H1 (cell line): ENCODE measurements around the gene FRMD6. TPM values are rescaled to one million over a fixed set of nuclear protein-coding genes. Genes with fewer than 3 reads are reported as not detected.

Experiments
- CTCF ChIA-PET: fragments of 300-600 bp; sonication (Branson Sonifier 250); formaldehyde crosslinking; loops from one replicate; lab custom pipeline; 2021; ENCODE audit not compliant: partially characterized antibody; lab: Charles Lee
- POLR2A ChIA-PET: fragments of 300-600 bp; sonication (Branson Sonifier 250); formaldehyde crosslinking; loops from one replicate; lab custom pipeline; 2021; ENCODE audit warnings: inconsistent platforms; ENCODE audit not compliant: partially characterized antibody; lab: Charles Lee
- DNase-seq, 2 experiments: peaks; one replicate each; pipeline versions ENCODE4 v3.0.0 to v3.0.0-alpha.2; 2010 to 2022; ENCODE audit warnings: low spot score in 2 of 2, low read depth in 1 of 2, mixed read lengths in 1 of 2
- FAIRE-seq: peaks from 2 replicates; lab custom pipeline; 2011; peaks lifted over from hg19 to GRCh38; lab: Jason Lieb, UNC
- H2AFZ ChIP-seq: 2 replicates; pipeline ENCODE4 v1.8.1; 2012; ENCODE audit warnings: low read length, inconsistent platforms
- H2AK5ac ChIP-seq: 2 replicates; pipeline ENCODE4 v1.6.1; 2013; ENCODE audit warnings: low read depth, low read length
- H2BK120ac ChIP-seq: replicated peaks from 2 replicates; pipeline ENCODE3; 2013; ENCODE audit warnings: low read depth, low read length, inconsistent platforms
- H2BK12ac ChIP-seq: 2 replicates; pipeline ENCODE4 v1.6.1; 2013; ENCODE audit warnings: low read depth, low read length
- H2BK15ac ChIP-seq: 2 replicates; pipeline ENCODE4 v1.6.1; 2013; ENCODE audit warnings: low read length
- H2BK20ac ChIP-seq: 2 replicates; pipeline ENCODE4 v1.6.1; 2013; ENCODE audit warnings: low read length
- H2BK5ac ChIP-seq: 2 replicates; pipeline ENCODE4 v1.6.1; 2013; ENCODE audit warnings: low read depth, low read length
- H3K14ac ChIP-seq: 2 replicates; pipeline ENCODE4 v1.6.1; 2013; ENCODE audit warnings: inconsistent platforms; ENCODE audit not compliant: insufficient read length
- H3K18ac ChIP-seq: 2 replicates; pipeline ENCODE4 v1.6.1; 2013; ENCODE audit warnings: low read length; ENCODE audit errors: extremely low read depth
- H3K23ac ChIP-seq: 2 replicates; pipeline ENCODE4 v1.6.1; 2013; ENCODE audit warnings: inconsistent platforms; ENCODE audit not compliant: insufficient read length
- H3K23me2 ChIP-seq: 2 replicates; pipeline ENCODE4 v1.6.1; 2013; ENCODE audit warnings: low read depth, low read length
- H3K27ac ChIP-seq: 2 replicates; pipeline ENCODE4 v1.6.1; 2011; ENCODE audit warnings: low read depth, low read length, inconsistent platforms
- H3K27me3 ChIP-seq, 4 experiments: replicated peaks in 1 of 4; 1 replicate in 1 of 4; 2 replicates in 3 of 4; pipeline versions ENCODE4 v1.6.1 to v1.8.1; 2011 to 2013; ENCODE audit warnings: low read length in 3 of 4, mild to moderate bottlenecking in 3 of 4, inconsistent platforms in 2 of 4, mixed read lengths in 2 of 4, moderate library complexity in 1 of 4; ENCODE audit not compliant: control insufficient read depth in 3 of 4, insufficient read depth in 3 of 4; ENCODE audit errors: extremely low read depth in 1 of 4
- H3K36me3 ChIP-seq, 4 experiments: 2 replicates each; pipeline versions ENCODE4 v1.6.1 to v1.8.1; 2011 to 2013; ENCODE audit warnings: mild to moderate bottlenecking in 4 of 4, low read length in 3 of 4, moderate library complexity in 2 of 4, control low read depth in 1 of 4, inconsistent platforms in 1 of 4; ENCODE audit not compliant: insufficient read depth in 4 of 4, control insufficient read depth in 2 of 4
- H3K4ac ChIP-seq: replicated peaks from 2 replicates; pipeline ENCODE3; 2013; ENCODE audit warnings: low read length, low read depth, mixed read lengths, inconsistent platforms; ENCODE audit not compliant: insufficient read length
- H3K4me1 ChIP-seq, 4 experiments: replicated peaks in 1 of 4; 1 replicate in 1 of 4; 2 replicates in 3 of 4; pipeline versions ENCODE4 v1.6.1 to v1.8.1; 2011 to 2013; ENCODE audit warnings: low read length in 3 of 4, inconsistent platforms in 2 of 4, mixed read lengths in 1 of 4; ENCODE audit not compliant: insufficient read depth in 4 of 4, control insufficient read depth in 3 of 4
- H3K4me2 ChIP-seq, 2 experiments: 2 replicates each; pipeline versions ENCODE4 v1.6.1 to v1.8.1; 2011 to 2013; ENCODE audit warnings: low read depth in 2 of 2, low read length in 2 of 2, control low read depth in 1 of 2, inconsistent platforms in 1 of 2, mild to moderate bottlenecking in 1 of 2; ENCODE audit not compliant: insufficient read depth in 1 of 2
- H3K4me3 ChIP-seq, 4 experiments: fragments of 200-600, 300-600 bp in 1 of 4; sonication (generic), shearing (Covaris generic), sonication (Bioruptor Twin) in 1 of 4; 2 replicates each; pipeline versions ENCODE4 v1.5.1 to v1.8.1; 2011 to 2016; ENCODE audit warnings: low read length in 4 of 4, low read depth in 3 of 4, control low read depth in 2 of 4, inconsistent platforms in 2 of 4, mild to moderate bottlenecking in 2 of 4, mixed read lengths in 1 of 4, moderate library complexity in 1 of 4; ENCODE audit not compliant: insufficient read depth in 2 of 4; ENCODE audit errors: extremely low read depth in 1 of 4
- H3K56ac ChIP-seq: replicated peaks from 2 replicates; pipeline ENCODE3; 2013; ENCODE audit warnings: low read depth, mild to moderate bottlenecking, mixed read lengths, low read length, inconsistent platforms; ENCODE audit not compliant: insufficient read length
- H3K79me1 ChIP-seq: 2 replicates; pipeline ENCODE4 v1.6.1; 2013; ENCODE audit warnings: low read depth, low read length, control low read depth
- H3K79me2 ChIP-seq, 2 experiments: 2 replicates each; pipeline versions ENCODE4 v1.6.1 to v1.8.1; 2012 to 2013; ENCODE audit warnings: low read length in 2 of 2, mild to moderate bottlenecking in 2 of 2, inconsistent platforms in 1 of 2; ENCODE audit not compliant: insufficient read depth in 2 of 2, control insufficient read depth in 1 of 2
- H3K9ac ChIP-seq, 4 experiments: replicated peaks in 1 of 4; 1 replicate in 1 of 4; 2 replicates in 3 of 4; pipeline versions ENCODE4 v1.6.1 to v1.8.1; 2011 to 2013; ENCODE audit warnings: low read depth in 3 of 4, low read length in 3 of 4, control low read depth in 2 of 4, mild to moderate bottlenecking in 2 of 4, moderate library complexity in 2 of 4, inconsistent platforms in 1 of 4; ENCODE audit errors: extremely low read depth in 1 of 4
- H3K9me3 ChIP-seq, 2 experiments: 2 replicates each; pipeline versions ENCODE4 v1.6.1 to v1.8.1; 2012 to 2013; ENCODE audit warnings: mild to moderate bottlenecking in 2 of 2, moderate library complexity in 2 of 2, control low read depth in 1 of 2, inconsistent platforms in 1 of 2, low read depth in 1 of 2, low read length in 1 of 2, mixed read lengths in 1 of 2; ENCODE audit not compliant: insufficient read depth in 2 of 2
- H4K20me1 ChIP-seq, 2 experiments: replicated peaks in 1 of 2; 2 replicates each; pipeline versions ENCODE3 to v1.8.1; 2011 to 2013; ENCODE audit warnings: inconsistent platforms in 2 of 2, low read length in 2 of 2, mild to moderate bottlenecking in 1 of 2; ENCODE audit not compliant: insufficient read depth in 2 of 2, control insufficient read depth in 1 of 2
- H4K5ac ChIP-seq: 2 replicates; pipeline ENCODE4 v1.6.1; 2013; ENCODE audit warnings: low read length, low read depth, mixed read lengths, inconsistent platforms; ENCODE audit not compliant: insufficient read length
- H4K8ac ChIP-seq: 2 replicates; pipeline ENCODE4 v1.8.0; 2013; ENCODE audit warnings: mild to moderate bottlenecking, moderate library complexity, low read length, inconsistent platforms; ENCODE audit not compliant: insufficient read depth; ENCODE audit errors: extremely low read depth
- H4K91ac ChIP-seq: replicated peaks from 2 replicates; pipeline ENCODE3; 2013; ENCODE audit warnings: low read length, mixed read lengths, inconsistent platforms; ENCODE audit not compliant: insufficient read length
- BACH1 ChIP-seq: IDR thresholded peaks from 2 replicates; pipeline ENCODE4 v1.6.1; 2012; ENCODE audit warnings: low read length, improper control_type of control experiment
- BRCA1 ChIP-seq: IDR thresholded peaks from 2 replicates; pipeline ENCODE4 v1.6.1; 2012; ENCODE audit warnings: low read depth, low read length, improper control_type of control experiment
- CHD2 ChIP-seq: IDR thresholded peaks from 2 replicates; pipeline ENCODE4 v1.6.1; 2012; ENCODE audit warnings: low read length, improper control_type of control experiment
- CREB1 ChIP-seq: IDR thresholded peaks from 2 replicates; pipeline ENCODE4 v1.6.1; 2012; ENCODE audit warnings: inconsistent platforms
- CTBP2 ChIP-seq: IDR thresholded peaks from 2 replicates; pipeline ENCODE4 v1.7.0; 2011; ENCODE audit warnings: borderline replicate concordance, mild to moderate bottlenecking, moderate library complexity, mixed read lengths, low read length; ENCODE audit not compliant: insufficient read depth, insufficient read length
- EGR1 ChIP-seq: IDR thresholded peaks from 2 replicates; pipeline ENCODE4 v1.6.1; 2011; ENCODE audit warnings: low read depth, low read length, borderline replicate concordance
- JUND ChIP-seq: IDR thresholded peaks from 2 replicates; pipeline ENCODE4 v1.6.1; 2011; ENCODE audit warnings: mild to moderate bottlenecking, improper control_type of control experiment, low read length
- KDM1A ChIP-seq: fragments of 200-600, 300-600 bp; sonication (generic); IDR thresholded peaks from 2 replicates; pipeline ENCODE4 v1.7.1; 2016; ENCODE audit warnings: mild to moderate bottlenecking, low read length, borderline replicate concordance
- PHF8 ChIP-seq: fragments of 200-600 bp; sonication (generic); conservative IDR thresholded peaks from 2 replicates; pipeline ENCODE4 v1.7.1; 2012; ENCODE audit warnings: low read depth, mild to moderate bottlenecking, inconsistent platforms, low read length, moderate library complexity
- RBBP5 ChIP-seq: IDR thresholded peaks from 2 replicates; pipeline ENCODE4 v1.7.1; 2012; ENCODE audit warnings: low read depth, mild to moderate bottlenecking, inconsistent platforms, low read length, moderate library complexity, borderline replicate concordance
- SP4 ChIP-seq: IDR thresholded peaks from 2 replicates; pipeline ENCODE4 v1.6.1; 2012; ENCODE audit warnings: low read length, inconsistent platforms
- ZNF274 ChIP-seq: IDR thresholded peaks from 2 replicates; pipeline ENCODE4 v1.7.0; 2012; ENCODE audit warnings: low read length, borderline replicate concordance; ENCODE audit errors: extremely low read depth
- WGBS, 2 experiments: shearing (Covaris generic) in 1 of 2; methylation state at CpG; one replicate each; pipeline versions ENCODE4 v1.1.6 to v1.1.7; 2013 to 2015; ENCODE audit warnings: low lambda C conversion rate in 2 of 2, mixed read lengths in 2 of 2, inconsistent platforms in 1 of 2, low coverage in 1 of 2, missing lambda C conversion rate in 1 of 2; ENCODE audit not compliant: insufficient replicate concordance in 2 of 2, insufficient coverage in 1 of 2, insufficient read length in 1 of 2; ENCODE audit errors: extremely low coverage in 1 of 2, missing lambda C conversion rate in 1 of 2; 5-methylcytosine and 5-hydroxymethylcytosine counted together
- polyA plus RNA-seq, 7 experiments: library from polyadenylated mRNA; depleted of rRNA in 3 of 7; stranded (reverse) in 5 of 7; unstranded in 2 of 7; fragments of >200 nt in 5 of 7; fragments of 200-250 nt in 2 of 7; gene quantifications; 1 replicate in 5 of 7; 2 replicates in 1 of 7; 4 replicates in 1 of 7; pipeline versions ENCODE4 v1.2.1 to v1.2.3, GENCODE V29; 2011 to 2013; ENCODE audit warnings: missing spikeins in 2 of 7, mixed read lengths in 2 of 7
- total RNA-seq: library from RNA; stranded (reverse); fragmentation: NEBNext Ultra II Directional; extraction: Animal tissue kit (Norgen Biotek cat#: 25700); gene quantifications from 2 replicates; pipeline ENCODE4 v1.2.1, GENCODE V29; 2021
- TF ChIP-seq, protein P1 (sequence below): IDR thresholded peaks from 2 replicates; pipeline ENCODE4 v1.6.1; 2012; ENCODE audit warnings: low read length, inconsistent platforms

Gene FRMD6
- total and polyA plus RNA-seq, 2 of the 8 experiments (the other 6 are each of a cell fraction or from before 2014, with no cell fraction given) = 5.4 to 23.7 TPM

DNA sequence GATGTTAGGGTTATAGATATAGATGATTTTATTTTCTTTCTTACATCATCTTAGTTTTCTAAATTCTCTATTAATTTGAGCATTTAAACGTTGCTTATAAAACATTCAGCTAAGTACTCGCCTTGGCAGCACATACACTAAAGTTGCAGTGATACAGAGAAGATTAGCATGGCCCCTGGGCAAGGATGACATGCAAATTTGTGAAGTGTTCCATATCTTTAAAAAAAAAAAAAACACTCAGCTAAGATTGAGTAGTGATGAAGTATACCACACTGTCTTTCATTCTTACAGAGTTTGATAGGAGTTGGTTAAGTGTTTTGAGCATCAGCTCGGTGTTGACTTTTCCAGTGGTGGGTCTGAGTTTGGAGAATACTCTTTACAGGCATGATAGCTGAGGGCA lies 72.3 kb downstream of the FRMD6 start:
- H4K8ac ChIP-seq = no peak overlapping the region
- H3K4me2 ChIP-seq = no peak overlapping the region
- H3K27ac ChIP-seq = no peak overlapping the region
- H2BK120ac ChIP-seq = no peak overlapping the region
- no peak overlapping the region for H2AK5ac ChIP-seq
- no peak for DNase-seq
- ChIA-PET POLR2A (no interaction called here), CTCF (interaction anchor here (0.6 to 2.1 kb wide), 3 partner anchors 8 to 190 kb away, joined by 3 to 9 read pairs (median 5); no protein-coding TSS in a partner anchor)
- H2BK15ac ChIP-seq = no peak overlapping the region
- no peaks in the 10 kb centered on the region for H3K9me3 ChIP-seq
- no peak overlapping the region for H3K23ac ChIP-seq
- H3K4me1 ChIP-seq = no peaks in the 10 kb centered on the region
- H3K79me2 ChIP-seq = no peaks in the 10 kb centered on the region
- H3K79me1 ChIP-seq = no peaks in the 10 kb centered on the region
- no peak overlapping the region for H2BK5ac ChIP-seq
- H3K14ac ChIP-seq = no peak overlapping the region
- no peak overlapping the region for H3K4me3 ChIP-seq
- TF ChIP-seq JUND = no peak
- no peak for TF ChIP-seq EGR1
- TF ChIP-seq CREB1 = no peak
- TF ChIP-seq CTBP2 = no peak
- TF ChIP-seq BRCA1 = no peak
- no peak for TF ChIP-seq RBBP5
- no peak for TF ChIP-seq SP4
- no peak for TF ChIP-seq KDM1A
- no peak for TF ChIP-seq PHF8
- no peak for TF ChIP-seq ZNF274
- TF ChIP-seq, protein P1, sequence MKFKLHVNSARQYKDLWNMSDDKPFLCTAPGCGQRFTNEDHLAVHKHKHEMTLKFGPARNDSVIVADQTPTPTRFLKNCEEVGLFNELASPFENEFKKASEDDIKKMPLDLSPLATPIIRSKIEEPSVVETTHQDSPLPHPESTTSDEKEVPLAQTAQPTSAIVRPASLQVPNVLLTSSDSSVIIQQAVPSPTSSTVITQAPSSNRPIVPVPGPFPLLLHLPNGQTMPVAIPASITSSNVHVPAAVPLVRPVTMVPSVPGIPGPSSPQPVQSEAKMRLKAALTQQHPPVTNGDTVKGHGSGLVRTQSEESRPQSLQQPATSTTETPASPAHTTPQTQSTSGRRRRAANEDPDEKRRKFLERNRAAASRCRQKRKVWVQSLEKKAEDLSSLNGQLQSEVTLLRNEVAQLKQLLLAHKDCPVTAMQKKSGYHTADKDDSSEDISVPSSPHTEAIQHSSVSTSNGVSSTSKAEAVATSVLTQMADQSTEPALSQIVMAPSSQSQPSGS = no peak
- TF ChIP-seq BACH1 = no peak
- TF ChIP-seq CHD2 = no peak
- no peak overlapping the region for H3K56ac ChIP-seq
- H3K4ac ChIP-seq = no peak overlapping the region
- no peak overlapping the region for H2AFZ ChIP-seq
- H3K36me3 ChIP-seq = peaks cover 0 to 47% (median 23%) of the 10 kb centered on the region in 4 experiments; a peak in 7 of 8 replicates
- H3K18ac ChIP-seq = no peak overlapping the region
- FAIRE-seq = no peak
- H4K5ac ChIP-seq = no peak overlapping the region
- no peaks in the 10 kb centered on the region for H4K20me1 ChIP-seq
- no peak overlapping the region for H2BK20ac ChIP-seq
- no peak overlapping the region for H2BK12ac ChIP-seq
- 88% methylated on average over 3 of the region's 3 CpGs; no CpG with 5 or more reads in 1 of the 2 experiments for WGBS, 2 experiments
- no peak overlapping the region for H3K9ac ChIP-seq
- no peaks in the 10 kb centered on the region for H3K27me3 ChIP-seq
- no peak overlapping the region for H4K91ac ChIP-seq
- no peaks in the 10 kb centered on the region for H3K23me2 ChIP-seq
